Activated gamma-delta T cell treated with anti-CD3 and anti-CD28 coated beads, Interleukin-2, amount 50 U/mL, for 16 hours (primary cell): ENCODE measurements around the gene CALB2.
"Not testable (repeated sequence)": the region's sequence is repeated elsewhere in the genome, so short reads cannot be mapped to it uniquely, and the experiment has no call there.

Experiments used
- DNase-seq: peaks from one replicate; pipeline ENCODE4 v3.0.0-alpha.2; 2020; ENCODE audit warnings: low read depth

Gene CALB2

GRCh38 chr16:71352963-71353460 lies 5.5 kb upstream of the CALB2 start:
- no peak for DNase-seq

- no peak for DNase-seq
Observed at GRCh38 chr16:71353736-71354135, 4.8 kb upstream of the CALB2 start.

- DNase-seq = no peak
Observed at GRCh38 chr16:71354156-71354555, 4.4 kb upstream of the CALB2 start.

- DNase-seq = no peak
Observed at GRCh38 chr16:71356051-71356740, 2.3 kb upstream of the CALB2 start.

- not testable (repeated sequence) for DNase-seq
Observed at GRCh38 chr16:71356936-71357335, 1.6 kb upstream of the CALB2 start.

- DNase-seq = no peak
Observed at GRCh38 chr16:71357681-71358080, 842 bp upstream of the CALB2 start.

GRCh38 chr16:71359431-71359830 lies 908 bp downstream of the CALB2 start:
- DNase-seq = no peak

- DNase-seq = no peak
Observed at GRCh38 chr16:71360378-71360777, 1.9 kb downstream of the CALB2 start.

GRCh38 chr16:71364133-71364681 lies 5.7 kb downstream of the CALB2 start:
- DNase-seq = no peak

GRCh38 chr16:71365021-71365420 lies 6.5 kb downstream of the CALB2 start:
- no peak for DNase-seq

GRCh38 chr16:71367241-71367976 lies 8.9 kb downstream of the CALB2 start:
- DNase-seq = no peak

GRCh38 chr16:71368958-71369357 lies 10.4 kb downstream of the CALB2 start:
- DNase-seq = no peak

GRCh38 chr16:71369494-71369893 lies 11.0 kb downstream of the CALB2 start:
- no peak for DNase-seq

GRCh38 chr16:71371237-71371636 lies 12.7 kb downstream of the CALB2 start:
- no peak for DNase-seq

GRCh38 chr16:71373073-71373472 lies 14.6 kb downstream of the CALB2 start:
- DNase-seq = no peak

- DNase-seq = no peak
Observed at GRCh38 chr16:71376465-71377157, 18.1 kb downstream of the CALB2 start.

- no peak for DNase-seq
Observed at GRCh38 chr16:71379711-71380110, 21.2 kb downstream of the CALB2 start.

- no peak for DNase-seq
Observed at GRCh38 chr16:71380831-71381230, 22.3 kb downstream of the CALB2 start.

- no peak for DNase-seq
Observed at GRCh38 chr16:71383054-71383773, 24.7 kb downstream of the CALB2 start.

GRCh38 chr16:71384073-71384724 lies 25.7 kb downstream of the CALB2 start:
- DNase-seq = no peak
